MM.1S (cell line): ENCODE data around the gene DDB1.

Source experiments
- CTCF ChIP-seq: fragments of 300-600 bp; sonication (generic); IDR thresholded peaks from 2 replicates; pipeline ENCODE4 v1.5.1; 2016; ENCODE audit warnings: antibody characterized with exemption, low read length, mixed read lengths
- EZH2 ChIP-seq: fragments of 300-600 bp; sonication (generic); optimal IDR thresholded peaks from 2 replicates; pipeline ENCODE3; 2017; ENCODE audit warnings: low read depth, mild to moderate bottlenecking, antibody characterized with exemption, low read length, mixed read lengths
- EZH2phosphoT487 ChIP-seq: fragments of 300-600 bp; sonication (generic); IDR thresholded peaks from 2 replicates; pipeline ENCODE4 v1.6.1; 2018; ENCODE audit warnings: antibody characterized with exemption, low read length

DNA sequence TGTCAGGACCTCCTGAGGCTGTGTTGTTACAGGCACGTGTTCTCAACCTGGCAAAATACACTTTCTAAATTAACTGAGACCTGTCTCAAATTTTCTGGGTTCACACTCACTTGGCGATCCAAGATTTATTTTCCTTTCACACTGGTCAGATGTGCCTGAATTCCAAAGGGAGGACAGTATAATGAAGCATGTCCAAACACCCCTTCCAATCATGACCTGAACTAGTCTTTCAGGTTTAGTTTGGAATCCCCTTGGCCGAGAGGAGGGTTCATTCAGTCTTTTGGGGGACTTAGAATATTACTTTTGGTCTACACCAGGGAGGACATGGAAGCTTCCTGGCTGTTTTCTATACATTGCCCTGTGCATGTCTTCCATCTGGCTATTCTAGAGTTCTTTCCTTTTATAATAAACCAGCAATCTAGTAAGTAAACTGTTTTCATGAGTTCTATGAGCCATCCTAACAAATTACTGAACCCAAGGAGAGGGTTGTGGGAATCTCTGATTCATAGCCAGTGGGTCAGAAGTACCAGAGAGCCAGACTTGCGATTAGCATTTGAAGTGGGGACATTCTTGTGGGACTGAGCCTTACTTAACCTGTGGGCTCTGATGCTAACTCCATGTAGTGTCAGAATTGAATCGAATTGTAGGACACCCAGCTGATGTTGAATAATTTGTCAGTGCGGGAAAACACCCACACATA is 44.7 kb upstream of the DDB1 start:
- no peak for TF ChIP-seq CTCF
- no peak for TF ChIP-seq EZH2
- TF ChIP-seq EZH2phosphoT487, result no peak
